ENCODE data around the gene CHST7.

DNA sequence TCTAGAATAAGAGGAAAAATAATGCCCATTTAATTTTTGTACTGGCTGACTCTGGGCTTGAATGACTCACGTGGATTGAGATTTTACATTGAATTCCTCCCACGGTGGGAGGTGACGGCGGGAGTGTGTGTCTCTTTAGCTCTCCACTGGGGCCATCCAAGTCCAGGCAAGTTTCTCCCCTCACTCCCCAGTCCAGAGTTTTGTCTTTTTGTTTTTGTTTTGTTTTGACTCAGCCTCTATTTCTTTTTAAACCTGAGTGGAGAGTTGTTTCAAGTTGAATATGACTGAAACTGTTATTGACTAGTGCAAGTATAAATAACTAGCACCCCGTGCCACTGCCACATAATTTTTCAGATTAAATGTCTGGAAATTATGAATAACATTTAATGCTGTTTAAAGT, 13.6 kb downstream of the CHST7 start:
- TF ChIP-seq PML (IDR thresholded peaks at IDR 0.05; ENCODE audit: low read length) = no peak; the same call in 1 of the 2 replicates
- TF ChIP-seq, protein P1, sequence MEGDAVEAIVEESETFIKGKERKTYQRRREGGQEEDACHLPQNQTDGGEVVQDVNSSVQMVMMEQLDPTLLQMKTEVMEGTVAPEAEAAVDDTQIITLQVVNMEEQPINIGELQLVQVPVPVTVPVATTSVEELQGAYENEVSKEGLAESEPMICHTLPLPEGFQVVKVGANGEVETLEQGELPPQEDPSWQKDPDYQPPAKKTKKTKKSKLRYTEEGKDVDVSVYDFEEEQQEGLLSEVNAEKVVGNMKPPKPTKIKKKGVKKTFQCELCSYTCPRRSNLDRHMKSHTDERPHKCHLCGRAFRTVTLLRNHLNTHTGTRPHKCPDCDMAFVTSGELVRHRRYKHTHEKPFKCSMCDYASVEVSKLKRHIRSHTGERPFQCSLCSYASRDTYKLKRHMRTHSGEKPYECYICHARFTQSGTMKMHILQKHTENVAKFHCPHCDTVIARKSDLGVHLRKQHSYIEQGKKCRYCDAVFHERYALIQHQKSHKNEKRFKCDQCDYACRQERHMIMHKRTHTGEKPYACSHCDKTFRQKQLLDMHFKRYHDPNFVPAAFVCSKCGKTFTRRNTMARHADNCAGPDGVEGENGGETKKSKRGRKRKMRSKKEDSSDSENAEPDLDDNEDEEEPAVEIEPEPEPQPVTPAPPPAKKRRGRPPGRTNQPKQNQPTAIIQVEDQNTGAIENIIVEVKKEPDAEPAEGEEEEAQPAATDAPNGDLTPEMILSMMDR (IDR thresholded peaks at IDR 0.05 in 2 of 3, conservative IDR thresholded peaks at IDR 0.05 in 1 of 3; ENCODE audit: control insufficient read depth in 2 of 3, extremely low read depth in 1 of 3, insufficient read depth in 1 of 3, low read depth in 3 of 3, low read length in 3 of 3) = no peak
- no peak for TF ChIP-seq POLR2A (IDR thresholded peaks at IDR 0.05; ENCODE audit: low read depth, low read length)

Measured in GM12878 (cell line).